ENCODE results near the gene NHSL2.

GRCh38 chrX:72043636-72044035 is 133.0 kb downstream of the NHSL2 start:
- TF ChIP-seq, protein P1, sequence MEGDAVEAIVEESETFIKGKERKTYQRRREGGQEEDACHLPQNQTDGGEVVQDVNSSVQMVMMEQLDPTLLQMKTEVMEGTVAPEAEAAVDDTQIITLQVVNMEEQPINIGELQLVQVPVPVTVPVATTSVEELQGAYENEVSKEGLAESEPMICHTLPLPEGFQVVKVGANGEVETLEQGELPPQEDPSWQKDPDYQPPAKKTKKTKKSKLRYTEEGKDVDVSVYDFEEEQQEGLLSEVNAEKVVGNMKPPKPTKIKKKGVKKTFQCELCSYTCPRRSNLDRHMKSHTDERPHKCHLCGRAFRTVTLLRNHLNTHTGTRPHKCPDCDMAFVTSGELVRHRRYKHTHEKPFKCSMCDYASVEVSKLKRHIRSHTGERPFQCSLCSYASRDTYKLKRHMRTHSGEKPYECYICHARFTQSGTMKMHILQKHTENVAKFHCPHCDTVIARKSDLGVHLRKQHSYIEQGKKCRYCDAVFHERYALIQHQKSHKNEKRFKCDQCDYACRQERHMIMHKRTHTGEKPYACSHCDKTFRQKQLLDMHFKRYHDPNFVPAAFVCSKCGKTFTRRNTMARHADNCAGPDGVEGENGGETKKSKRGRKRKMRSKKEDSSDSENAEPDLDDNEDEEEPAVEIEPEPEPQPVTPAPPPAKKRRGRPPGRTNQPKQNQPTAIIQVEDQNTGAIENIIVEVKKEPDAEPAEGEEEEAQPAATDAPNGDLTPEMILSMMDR (conservative IDR thresholded peaks at IDR 0.05) = no peak
- TF ChIP-seq EZH2 (IDR thresholded peaks at IDR 0.05; ENCODE audit: low read depth) = no peak

All from PC-9 (cell line).